Measurements from ENCODE around the gene DCPS.
A peak's percentile ranks its signal among the peaks of the same experiment; 100 is the strongest.

Gene DCPS

DNA sequence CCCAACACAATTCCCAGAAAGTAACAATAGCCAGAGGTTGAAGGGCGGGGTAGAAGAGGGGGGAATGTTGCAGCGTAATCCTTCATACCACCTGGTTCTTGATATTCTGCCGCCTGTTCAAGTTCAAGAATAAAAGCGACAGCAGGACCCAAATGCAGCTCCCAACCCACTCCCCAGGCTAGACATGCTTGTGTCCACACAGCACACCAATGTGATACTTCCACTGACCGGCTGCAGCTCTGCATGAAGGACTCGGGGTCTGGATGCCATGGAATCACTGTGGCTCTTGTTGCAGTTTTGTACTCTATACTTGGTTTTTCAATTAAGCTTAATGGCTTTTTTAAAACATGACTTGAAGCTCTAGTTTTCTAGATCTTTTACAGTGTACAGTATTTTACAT lies 41.6 kb upstream of the DCPS start:
- Histone ChIP-seq H3K36me3 (peaks cover 72% of the 10 kb centered on the region), H3K27ac (no peak overlapping the region), H3K27me3 (ENCODE audit: insufficient read depth, low read depth, severe bottlenecking) (no peaks in the 10 kb centered on the region), H3K4me3 (ENCODE audit: low read depth, low read length) (no peak overlapping the region), H3K9me3 (ENCODE audit: severe bottlenecking) (no peaks in the 10 kb centered on the region)
- TF ChIP-seq, protein P1, sequence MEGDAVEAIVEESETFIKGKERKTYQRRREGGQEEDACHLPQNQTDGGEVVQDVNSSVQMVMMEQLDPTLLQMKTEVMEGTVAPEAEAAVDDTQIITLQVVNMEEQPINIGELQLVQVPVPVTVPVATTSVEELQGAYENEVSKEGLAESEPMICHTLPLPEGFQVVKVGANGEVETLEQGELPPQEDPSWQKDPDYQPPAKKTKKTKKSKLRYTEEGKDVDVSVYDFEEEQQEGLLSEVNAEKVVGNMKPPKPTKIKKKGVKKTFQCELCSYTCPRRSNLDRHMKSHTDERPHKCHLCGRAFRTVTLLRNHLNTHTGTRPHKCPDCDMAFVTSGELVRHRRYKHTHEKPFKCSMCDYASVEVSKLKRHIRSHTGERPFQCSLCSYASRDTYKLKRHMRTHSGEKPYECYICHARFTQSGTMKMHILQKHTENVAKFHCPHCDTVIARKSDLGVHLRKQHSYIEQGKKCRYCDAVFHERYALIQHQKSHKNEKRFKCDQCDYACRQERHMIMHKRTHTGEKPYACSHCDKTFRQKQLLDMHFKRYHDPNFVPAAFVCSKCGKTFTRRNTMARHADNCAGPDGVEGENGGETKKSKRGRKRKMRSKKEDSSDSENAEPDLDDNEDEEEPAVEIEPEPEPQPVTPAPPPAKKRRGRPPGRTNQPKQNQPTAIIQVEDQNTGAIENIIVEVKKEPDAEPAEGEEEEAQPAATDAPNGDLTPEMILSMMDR (IDR thresholded peaks at IDR 0.05; ENCODE audit: low read depth, low read length): no peak
- no peak for DNase-seq

GRCh38 chr11:126263489-126263888 lies 40.4 kb upstream of the DCPS start:
- Histone ChIP-seq H3K9me3 (ENCODE audit: severe bottlenecking) (no peaks in the 10 kb centered on the region), H3K27ac (no peak overlapping the region), H3K27me3 (ENCODE audit: insufficient read depth, low read depth, severe bottlenecking) (no peaks in the 10 kb centered on the region), H3K36me3 (peaks cover 71% of the 10 kb centered on the region), H3K4me3 (ENCODE audit: low read depth, low read length) (no peak overlapping the region)
- TF ChIP-seq, protein P1 (IDR thresholded peaks at IDR 0.05; ENCODE audit: low read depth, low read length): no peak
- no peak for DNase-seq

DNA sequence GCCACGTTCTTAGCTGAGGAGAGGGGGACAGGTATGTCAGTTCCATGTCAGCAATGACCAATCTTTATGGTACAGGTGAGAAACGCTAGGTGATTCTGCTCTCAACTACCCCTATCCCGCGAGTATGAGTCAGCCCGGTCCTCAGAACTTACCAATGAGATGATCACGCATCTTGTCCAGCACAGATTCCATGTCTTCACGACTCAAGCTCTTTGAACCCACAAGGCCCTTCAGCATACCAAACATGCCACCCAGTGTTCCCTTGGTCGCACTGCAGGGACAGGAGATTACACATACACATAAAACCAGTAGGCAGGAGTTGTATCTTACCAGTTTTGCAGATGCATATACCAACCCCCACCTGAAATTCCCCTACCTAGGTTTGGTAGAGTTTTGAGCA lies 38.0 kb upstream of the DCPS start:
- Histone ChIP-seq H3K4me3 (ENCODE audit: low read depth, low read length) (no peak overlapping the region), H3K27me3 (ENCODE audit: insufficient read depth, low read depth, severe bottlenecking) (no peaks in the 10 kb centered on the region), H3K36me3 (peaks cover 68% of the 10 kb centered on the region), H3K9me3 (ENCODE audit: severe bottlenecking) (no peaks in the 10 kb centered on the region), H3K27ac (no peak overlapping the region)
- TF ChIP-seq, protein P1 (IDR thresholded peaks at IDR 0.05; ENCODE audit: low read depth, low read length): no peak
- DNase-seq: no peak

GRCh38 chr11:126267650-126268049 lies 36.2 kb upstream of the DCPS start:
- Histone ChIP-seq H3K27ac (peak overlapping the region; percentile 86), H3K36me3 (peaks cover 60% of the 10 kb centered on the region), H3K4me3 (ENCODE audit: low read depth, low read length) (peak overlapping the region; percentile 63), H3K9me3 (ENCODE audit: severe bottlenecking) (no peaks in the 10 kb centered on the region), H3K27me3 (ENCODE audit: insufficient read depth, low read depth, severe bottlenecking) (no peaks in the 10 kb centered on the region)
- DNase-seq: no peak
- TF ChIP-seq, protein P1 (IDR thresholded peaks at IDR 0.05; ENCODE audit: low read depth, low read length): no peak

DNA sequence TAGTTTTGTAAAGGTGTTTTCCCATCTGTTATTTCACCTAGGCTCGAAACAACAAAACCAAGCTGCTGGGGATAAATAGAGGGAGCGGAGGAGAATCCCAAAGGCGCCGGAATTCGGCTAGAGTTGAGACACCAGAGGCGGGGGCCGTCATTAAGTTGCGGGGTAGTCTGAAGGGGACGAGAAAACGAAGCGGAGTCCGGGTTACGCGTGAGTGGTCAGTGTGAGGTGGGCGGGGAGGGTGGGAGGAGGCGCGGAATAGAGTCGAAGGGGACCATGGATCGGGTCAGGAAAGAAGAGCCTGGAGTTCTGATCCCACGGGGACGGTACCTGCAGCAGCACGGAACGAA lies 35.5 kb upstream of the DCPS start:
- Histone ChIP-seq H3K4me3 (ENCODE audit: low read depth, low read length) (peak overlapping the region; percentile 63), H3K27ac (peak overlapping the region; percentile 86), H3K36me3 (peaks cover 60% of the 10 kb centered on the region)

More for the DNA sequence above, 35.5 kb upstream of the DCPS start:
- no peak for DNase-seq
- TF ChIP-seq, protein P1 (IDR thresholded peaks at IDR 0.05; ENCODE audit: low read depth, low read length): no peak
- Histone ChIP-seq H3K9me3 (ENCODE audit: severe bottlenecking) (no peaks in the 10 kb centered on the region), H3K27me3 (ENCODE audit: insufficient read depth, low read depth, severe bottlenecking) (no peaks in the 10 kb centered on the region)

Measured in WERI-Rb-1 (cell line).